Osteocyte (in vitro differentiated cells): Measurements from ENCODE around the gene PDE3A. TPM values are rescaled to one million over a fixed set of nuclear protein-coding genes. Genes with fewer than 3 reads are reported as not detected.
A peak's percentile ranks its signal among the peaks of the same experiment; 100 is the strongest.

Experiments used
- DNase-seq: peaks from one replicate; pipeline ENCODE4 v3.0.0; 2021; ENCODE audit warnings: mixed read lengths; ENCODE audit not compliant: unreplicated experiment; ENCODE audit errors: extremely low spot score
- H3K27ac Mint-ChIP-seq: one replicate; pipeline ENCODE4 v1.8.0; 2021; ENCODE audit warnings: mild to moderate bottlenecking, mixed read lengths; ENCODE audit not compliant: unreplicated experiment
- H3K27me3 Mint-ChIP-seq: one replicate; pipeline ENCODE4 v1.8.0; 2021; ENCODE audit warnings: mixed read lengths; ENCODE audit not compliant: unreplicated experiment
- H3K36me3 Mint-ChIP-seq: one replicate; pipeline ENCODE4 v1.8.0; 2021; ENCODE audit warnings: mixed read lengths; ENCODE audit not compliant: unreplicated experiment
- H3K4me1 Mint-ChIP-seq: one replicate; pipeline ENCODE4 v1.8.0; 2021; ENCODE audit warnings: mixed read lengths; ENCODE audit not compliant: unreplicated experiment
- H3K4me3 Mint-ChIP-seq: one replicate; pipeline ENCODE4 v1.8.0; 2021; ENCODE audit warnings: mild to moderate bottlenecking, moderate library complexity, mixed read lengths; ENCODE audit not compliant: unreplicated experiment
- H3K9me3 Mint-ChIP-seq: one replicate; pipeline ENCODE4 v1.8.0; 2021; ENCODE audit warnings: mixed read lengths; ENCODE audit not compliant: unreplicated experiment
- total RNA-seq: library from RNA; stranded (reverse); gene quantifications from 2 replicates; pipeline ENCODE4 v1.2.1, GENCODE V29; 2021
- TF ChIP-seq, protein P1 (sequence below): fragments of 200-600 bp; sonication (generic); IDR thresholded peaks from 2 replicates; pipeline ENCODE4 v1.5.0; 2021; ENCODE audit warnings: antibody characterized with exemption, mild to moderate bottlenecking, moderate library complexity

The PDE3A gene
- total RNA-seq, 1 donor from 2014 or later, result 27.8 TPM

DNA sequence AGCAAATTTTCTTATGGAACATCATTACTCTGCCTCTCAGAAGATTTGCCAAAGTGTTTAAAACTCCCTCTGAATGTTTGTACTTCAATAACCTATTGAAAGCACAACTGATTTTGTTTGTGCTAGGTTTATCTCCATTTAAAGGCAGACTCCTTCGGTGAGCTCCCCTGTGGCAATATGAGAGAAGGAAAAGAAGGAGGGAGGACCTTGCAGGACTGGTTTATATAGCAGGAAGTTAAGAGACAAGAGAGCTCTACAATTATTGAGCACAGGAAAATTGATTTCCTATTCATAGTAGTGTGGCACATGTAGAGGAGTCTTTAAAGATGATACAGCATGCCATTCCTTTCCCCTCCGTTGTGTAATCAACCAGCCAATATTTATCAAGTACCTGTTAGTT lies 75.5 kb downstream of the PDE3A start:
- H3K9me3 Mint-ChIP-seq, result peaks cover 9% of the 10 kb centered on the region
- H3K27me3 Mint-ChIP-seq, result no peaks in the 10 kb centered on the region
- H3K27ac Mint-ChIP-seq, result peak overlapping the region; percentile 49
- peaks cover 16% of the 10 kb centered on the region for H3K36me3 Mint-ChIP-seq
- TF ChIP-seq, protein P1, sequence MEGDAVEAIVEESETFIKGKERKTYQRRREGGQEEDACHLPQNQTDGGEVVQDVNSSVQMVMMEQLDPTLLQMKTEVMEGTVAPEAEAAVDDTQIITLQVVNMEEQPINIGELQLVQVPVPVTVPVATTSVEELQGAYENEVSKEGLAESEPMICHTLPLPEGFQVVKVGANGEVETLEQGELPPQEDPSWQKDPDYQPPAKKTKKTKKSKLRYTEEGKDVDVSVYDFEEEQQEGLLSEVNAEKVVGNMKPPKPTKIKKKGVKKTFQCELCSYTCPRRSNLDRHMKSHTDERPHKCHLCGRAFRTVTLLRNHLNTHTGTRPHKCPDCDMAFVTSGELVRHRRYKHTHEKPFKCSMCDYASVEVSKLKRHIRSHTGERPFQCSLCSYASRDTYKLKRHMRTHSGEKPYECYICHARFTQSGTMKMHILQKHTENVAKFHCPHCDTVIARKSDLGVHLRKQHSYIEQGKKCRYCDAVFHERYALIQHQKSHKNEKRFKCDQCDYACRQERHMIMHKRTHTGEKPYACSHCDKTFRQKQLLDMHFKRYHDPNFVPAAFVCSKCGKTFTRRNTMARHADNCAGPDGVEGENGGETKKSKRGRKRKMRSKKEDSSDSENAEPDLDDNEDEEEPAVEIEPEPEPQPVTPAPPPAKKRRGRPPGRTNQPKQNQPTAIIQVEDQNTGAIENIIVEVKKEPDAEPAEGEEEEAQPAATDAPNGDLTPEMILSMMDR, result no peak
- no peak for DNase-seq
- peaks cover 55% of the 10 kb centered on the region for H3K4me1 Mint-ChIP-seq
- no peak overlapping the region for H3K4me3 Mint-ChIP-seq

DNA sequence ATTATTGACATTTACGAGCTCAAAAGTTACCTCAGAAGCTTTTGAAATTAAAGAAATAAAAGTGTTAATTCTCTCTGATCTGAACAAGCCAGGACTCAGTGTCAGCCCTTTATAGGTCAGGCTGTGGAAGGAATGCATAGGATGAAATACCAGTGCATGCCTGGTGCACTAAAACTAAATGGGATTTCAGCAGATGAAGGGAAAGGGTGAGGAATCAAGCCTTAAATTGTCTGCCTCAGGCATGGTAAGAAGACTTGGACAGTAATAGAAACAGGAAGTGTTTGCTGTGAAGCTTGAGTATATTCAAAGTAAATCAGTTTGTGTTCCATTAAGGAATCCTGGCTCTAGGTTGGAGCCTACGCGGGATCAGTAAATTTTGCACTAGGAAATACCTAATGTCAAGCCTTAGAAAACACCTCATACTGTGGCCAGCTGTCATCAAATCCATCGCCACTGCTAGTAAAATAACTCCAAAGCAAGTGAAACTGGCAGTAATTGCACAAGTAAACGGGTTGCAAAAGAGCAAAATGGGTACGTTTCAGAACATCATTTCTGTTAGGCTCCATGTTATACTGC lies 76.3 kb downstream of the PDE3A start:
- peaks cover 50% of the 10 kb centered on the region for H3K4me1 Mint-ChIP-seq
- H3K4me3 Mint-ChIP-seq, result no peak overlapping the region
- no peak for DNase-seq
- peaks cover 9% of the 10 kb centered on the region for H3K9me3 Mint-ChIP-seq
- H3K36me3 Mint-ChIP-seq, result peaks cover 16% of the 10 kb centered on the region
- peak overlapping the region; percentile 49 for H3K27ac Mint-ChIP-seq
- H3K27me3 Mint-ChIP-seq, result no peaks in the 10 kb centered on the region
- TF ChIP-seq, protein P1, result no peak

DNA sequence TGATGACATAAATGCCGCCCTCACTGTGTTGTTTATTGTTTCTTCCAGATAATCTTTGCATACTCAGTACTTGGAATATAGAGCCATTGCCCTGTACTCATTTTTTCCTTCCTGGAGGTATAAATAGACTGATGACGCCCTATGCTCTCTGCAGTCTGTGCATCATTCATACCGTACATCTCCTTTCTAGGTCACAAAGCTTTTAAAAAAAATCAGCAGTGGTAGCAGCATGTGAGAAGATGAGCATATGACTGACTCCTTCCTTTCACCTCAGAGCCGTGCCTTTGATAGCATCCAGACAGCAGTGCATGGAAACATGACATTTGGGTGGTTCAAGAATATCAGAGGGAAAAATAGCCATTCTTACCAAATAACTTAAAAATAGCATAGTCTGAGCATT lies 77.3 kb downstream of the PDE3A start:
- TF ChIP-seq, protein P1, result no peak
- H3K27me3 Mint-ChIP-seq, result no peaks in the 10 kb centered on the region
- peaks cover 9% of the 10 kb centered on the region for H3K9me3 Mint-ChIP-seq
- DNase-seq, result no peak
- H3K27ac Mint-ChIP-seq, result peak overlapping the region; percentile 0
- no peak overlapping the region for H3K4me3 Mint-ChIP-seq
- H3K4me1 Mint-ChIP-seq, result peaks cover 49% of the 10 kb centered on the region
- H3K36me3 Mint-ChIP-seq, result peaks cover 16% of the 10 kb centered on the region

DNA sequence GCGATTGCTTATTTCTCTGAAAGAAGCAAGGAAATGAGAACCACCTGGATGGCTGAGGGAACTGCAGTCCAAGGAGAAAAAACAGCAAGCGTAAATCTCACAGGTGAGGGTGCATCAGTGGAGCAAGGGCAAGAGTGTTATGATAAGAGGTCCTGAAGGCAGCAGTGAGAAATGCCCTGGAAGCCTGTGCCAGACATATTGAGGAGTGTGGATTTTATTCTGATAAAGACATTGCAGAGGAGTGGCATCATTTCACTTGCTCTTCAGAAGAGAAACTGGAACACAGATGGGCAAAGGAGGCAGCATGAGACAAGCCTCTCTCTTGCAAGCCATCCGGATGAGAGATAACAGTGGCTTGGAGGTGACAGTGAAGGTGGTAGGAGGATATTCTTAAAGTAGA lies 78.5 kb downstream of the PDE3A start:
- no peak overlapping the region for H3K4me3 Mint-ChIP-seq
- H3K27ac Mint-ChIP-seq, result no peak overlapping the region
- peaks cover 55% of the 10 kb centered on the region for H3K4me1 Mint-ChIP-seq
- no peak for DNase-seq
- TF ChIP-seq, protein P1, result no peak
- peaks cover 10% of the 10 kb centered on the region for H3K36me3 Mint-ChIP-seq
- H3K27me3 Mint-ChIP-seq, result no peaks in the 10 kb centered on the region
- peaks cover 5% of the 10 kb centered on the region for H3K9me3 Mint-ChIP-seq

DNA sequence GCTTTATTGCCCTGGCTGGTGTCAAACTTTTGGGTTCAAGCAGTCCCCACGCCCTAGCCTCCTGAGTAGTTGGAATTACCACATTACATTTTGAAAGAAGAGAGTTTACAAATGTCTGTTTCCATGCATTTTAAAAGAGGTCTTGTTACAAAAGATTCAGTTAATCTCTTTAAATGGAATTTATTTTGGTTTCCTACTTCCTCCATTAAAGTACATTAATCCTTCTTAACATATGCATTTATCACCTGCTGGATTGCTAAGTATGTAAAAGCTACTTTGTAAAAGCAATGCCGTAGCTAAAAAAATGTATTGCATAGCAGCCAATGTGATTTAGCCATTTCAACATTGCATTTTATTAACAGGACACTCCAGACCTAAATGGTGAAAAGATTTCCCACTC lies 80.4 kb downstream of the PDE3A start:
- DNase-seq, result no peak
- peaks cover 7% of the 10 kb centered on the region for H3K36me3 Mint-ChIP-seq
- no peaks in the 10 kb centered on the region for H3K9me3 Mint-ChIP-seq
- no peak overlapping the region for H3K4me3 Mint-ChIP-seq
- H3K4me1 Mint-ChIP-seq, result peaks cover 53% of the 10 kb centered on the region
- TF ChIP-seq, protein P1, result no peak
- H3K27ac Mint-ChIP-seq, result no peak overlapping the region
- no peaks in the 10 kb centered on the region for H3K27me3 Mint-ChIP-seq
